ENCODE measurements around the gene GBP3.
A peak's percentile ranks its signal among the peaks of the same experiment; 100 is the strongest.
"Not testable (repeated sequence)": the region's sequence is repeated elsewhere in the genome, so short reads cannot be mapped to it uniquely, and the experiment has no call there.

Gene GBP3

DNA sequence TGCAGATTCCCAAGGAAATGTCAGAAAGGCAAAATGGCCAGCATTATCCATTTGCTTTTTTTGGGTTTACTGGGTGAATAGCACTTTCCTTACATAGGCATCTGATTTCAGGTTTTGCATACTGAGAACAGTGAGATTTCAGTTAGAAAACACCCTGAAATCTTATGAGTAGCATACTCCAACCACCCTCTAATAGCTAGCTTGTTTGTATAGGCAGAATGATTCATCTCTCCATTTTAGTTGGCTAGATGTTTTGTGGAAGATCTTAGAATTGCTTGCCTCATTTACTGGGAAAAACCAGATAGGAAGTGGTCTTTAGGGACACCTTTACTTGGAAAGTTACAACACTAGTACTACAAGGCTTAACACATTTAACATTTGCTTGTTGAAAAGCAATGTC, 40.6 kb downstream of the GBP3 start:
- Histone ChIP-seq H3K27ac (no peak overlapping the region), H3K4me3 (no peak overlapping the region)

DNA sequence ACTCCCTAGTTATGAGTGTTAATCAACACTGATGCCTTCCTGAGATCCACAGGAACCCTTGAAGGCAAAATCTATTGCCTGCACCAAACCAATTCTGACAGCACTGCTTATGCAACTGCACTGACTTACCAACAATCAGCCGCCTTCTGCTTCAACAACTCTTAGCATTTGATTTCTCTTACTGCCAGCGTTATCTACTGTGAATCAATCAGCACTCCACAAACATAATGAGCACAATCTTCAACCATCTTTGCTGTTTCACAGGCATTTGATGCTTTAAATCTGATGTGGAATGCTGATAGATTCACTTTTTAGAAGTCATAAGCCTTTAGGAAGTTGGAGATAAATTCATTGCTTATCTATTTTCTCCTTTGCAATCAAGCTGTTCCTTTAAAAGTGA, 41.2 kb downstream of the GBP3 start:
- peak overlapping the region in 1 of 21 experiments; percentile 23 for H3K27ac ChIP-seq

DNA sequence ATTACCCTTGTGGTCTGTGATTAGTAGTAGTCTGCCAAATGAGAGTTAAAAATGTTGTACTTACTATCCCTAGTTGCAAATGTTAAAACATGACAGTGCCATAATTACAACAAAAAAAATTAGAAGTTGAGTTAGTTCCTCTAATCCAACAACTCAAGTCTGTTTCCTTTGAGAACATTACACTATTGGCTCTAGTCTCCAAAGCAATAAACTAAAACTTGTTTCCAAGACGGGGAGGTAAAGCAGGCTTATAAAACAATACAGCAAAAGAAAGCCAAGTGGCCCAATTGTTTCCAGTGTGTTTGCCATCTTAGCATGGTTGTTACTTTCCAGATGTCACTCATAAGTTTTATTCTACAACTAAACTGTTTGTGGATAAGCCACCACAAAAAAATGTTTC, 41.8 kb downstream of the GBP3 start:
- no peak overlapping the region for H3K27ac ChIP-seq
- no peak overlapping the region for H3K4me3 ChIP-seq

More for the DNA sequence above, 41.2 kb downstream of the GBP3 start:
- not testable (repeated sequence) for H3K4me3 ChIP-seq

DNA sequence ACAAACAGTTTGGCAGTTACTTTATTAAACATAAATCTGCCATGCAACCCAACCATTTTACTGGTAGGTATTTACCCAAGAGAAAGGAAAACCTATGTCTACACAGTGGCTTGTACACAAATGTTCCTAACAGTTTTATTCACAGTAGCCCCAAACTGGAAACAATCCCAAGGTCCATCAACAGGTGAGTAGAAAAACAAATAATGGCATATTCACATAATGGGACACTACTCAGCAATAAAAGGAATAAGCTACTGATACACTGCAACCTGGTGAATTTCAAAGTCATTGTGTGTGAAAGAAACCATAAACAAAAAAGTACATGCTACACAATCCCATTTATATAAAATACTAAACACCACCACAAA, 42.9 kb downstream of the GBP3 start:
- no peak overlapping the region for H3K4me3 ChIP-seq
- H3K27ac ChIP-seq = peak overlapping the region in 1 of 21 experiments; percentile 46

DNA sequence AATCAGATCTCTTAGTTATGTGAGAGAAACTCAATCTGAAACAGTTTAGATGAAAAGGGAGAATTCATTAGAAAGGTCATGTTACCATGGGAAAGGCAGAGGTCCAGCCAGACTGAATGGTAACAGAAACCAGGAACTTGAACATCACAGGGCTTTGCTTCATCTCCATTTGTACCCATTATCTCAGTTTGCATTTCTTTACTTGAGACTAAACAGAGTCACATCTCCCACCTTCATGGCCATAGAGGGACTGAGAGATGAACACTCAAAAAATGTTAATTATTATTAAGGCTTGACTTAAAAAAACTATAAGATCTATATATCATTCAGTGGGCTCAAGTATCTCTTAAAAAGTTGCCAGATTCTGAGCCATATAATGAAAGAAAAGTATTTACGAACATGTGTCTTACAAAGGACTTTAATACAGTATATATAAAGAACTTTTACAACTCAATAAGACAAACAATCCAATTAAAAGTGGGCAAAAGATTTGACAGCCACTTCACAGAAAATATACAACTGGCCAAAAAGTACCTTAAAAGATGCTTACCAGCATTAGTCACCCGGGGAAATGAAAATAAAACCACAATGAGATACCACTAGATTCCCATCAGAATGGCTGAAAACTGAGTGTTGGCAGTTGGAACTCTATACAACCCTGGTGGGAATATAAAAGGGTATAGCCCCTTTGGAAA, 43.5 kb downstream of the GBP3 start:
- Histone ChIP-seq H3K4me3 (no peak overlapping the region), H3K27ac (peak overlapping the region in 1 of 21 experiments; percentile 46)

DNA sequence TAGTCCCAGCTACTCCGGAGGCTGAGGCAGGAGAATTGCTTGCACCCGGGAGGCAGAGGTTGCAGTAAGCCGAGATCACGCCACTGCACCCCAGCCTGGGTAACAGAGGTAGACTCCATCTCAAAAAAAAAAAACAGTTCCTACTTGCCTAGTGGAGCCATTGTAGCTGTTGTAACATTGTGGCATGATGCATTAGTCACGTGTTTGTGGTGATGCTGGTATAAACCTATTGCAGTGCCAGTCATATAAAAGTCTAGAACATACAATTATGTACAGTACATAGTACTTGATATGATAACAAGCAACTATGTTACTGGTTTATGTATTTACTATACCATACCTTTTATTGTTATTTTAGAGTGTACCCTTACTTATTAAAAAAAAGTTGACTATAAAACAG, 46.4 kb downstream of the GBP3 start:
- no peak overlapping the region for H3K27ac ChIP-seq
- no peak overlapping the region for H3K4me3 ChIP-seq

DNA sequence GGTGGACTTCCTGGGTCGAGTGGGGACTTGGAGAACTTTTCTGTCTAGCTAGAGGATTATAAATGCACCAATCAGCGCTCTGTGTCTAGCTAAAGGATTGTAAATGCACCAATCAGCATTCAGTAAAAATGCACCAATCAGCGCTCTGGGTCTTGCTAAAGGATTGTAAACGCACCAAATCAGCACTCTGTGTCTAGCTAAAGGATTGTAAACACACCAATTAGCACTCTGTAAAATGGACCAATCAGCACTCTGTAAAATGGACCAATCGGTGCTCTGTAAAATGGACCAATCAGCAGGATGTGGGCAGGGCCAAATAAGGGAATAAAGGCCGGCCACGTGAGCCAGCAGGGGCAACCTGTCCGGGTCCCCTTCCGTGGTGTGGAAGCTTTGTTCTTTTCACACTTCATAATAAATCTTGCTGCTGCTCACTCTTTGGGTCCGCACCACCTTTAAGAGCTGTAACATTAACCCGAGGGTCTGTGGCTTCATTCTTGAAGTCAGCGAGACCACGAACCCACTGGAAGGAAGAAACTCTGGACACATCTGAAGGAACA, 48.0 kb downstream of the GBP3 start:
- not testable (repeated sequence) for H3K4me3 ChIP-seq, H3K27ac ChIP-seq

DNA sequence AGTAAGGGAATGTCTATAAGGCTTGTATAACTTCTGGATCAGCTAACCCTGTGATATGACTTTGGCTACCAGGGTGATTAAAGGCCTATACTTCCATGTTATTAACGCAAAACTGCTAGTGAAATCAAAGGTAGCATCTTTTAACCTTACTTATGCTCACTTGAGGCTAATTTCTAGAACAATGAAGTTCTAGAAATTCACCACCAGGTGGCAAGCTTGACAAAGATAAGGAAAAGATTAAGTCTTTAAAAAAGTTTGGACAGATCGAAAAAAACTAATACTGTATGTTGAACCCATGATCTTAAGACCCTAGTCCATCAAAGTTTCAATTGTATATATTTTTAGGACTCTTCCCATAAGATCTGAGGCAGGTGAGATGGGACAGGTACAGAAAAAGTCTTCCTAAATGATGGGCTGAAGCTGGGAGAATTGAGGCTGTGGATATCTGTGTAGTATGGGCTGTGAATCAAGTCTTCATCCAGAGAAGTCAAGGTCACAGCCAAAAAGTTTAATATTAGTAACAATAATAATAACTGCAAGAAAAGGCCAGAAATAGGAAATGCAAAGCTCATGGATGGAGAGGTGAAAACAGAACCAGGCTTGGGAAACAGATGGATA, 49.0 kb downstream of the GBP3 start:
- Histone ChIP-seq H3K4me3 (no peak overlapping the region), H3K27ac (no peak overlapping the region)

DNA sequence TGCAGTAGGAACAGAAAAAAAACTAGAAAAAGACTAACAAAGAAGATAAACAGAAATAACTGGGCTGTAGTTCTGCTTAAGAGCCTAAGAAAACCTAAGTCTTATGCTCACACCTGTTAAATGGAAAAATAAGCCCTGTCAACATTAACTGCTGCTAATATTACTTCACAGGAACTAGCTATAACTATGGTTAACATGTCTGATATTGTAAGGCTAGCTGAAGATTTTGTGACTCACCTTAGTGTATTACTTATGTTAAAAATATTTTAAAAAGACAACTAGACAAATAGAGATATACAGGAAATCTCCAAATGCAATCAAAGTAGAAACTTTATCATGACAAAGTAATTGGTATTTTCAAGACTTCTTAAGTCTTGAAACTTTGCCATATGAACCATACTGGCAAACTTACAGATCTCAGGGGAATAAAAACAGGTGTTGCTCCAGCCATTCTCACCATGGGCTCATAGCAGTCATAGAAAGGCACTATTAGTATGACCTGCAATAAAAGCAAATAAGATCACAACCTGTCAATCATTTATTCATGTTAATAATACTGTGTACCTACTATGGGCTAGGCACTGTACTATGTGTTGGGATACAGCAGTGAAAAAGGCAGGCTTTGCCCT, 60.9 kb downstream of the GBP3 start:
- no peak overlapping the region for H3K4me3 ChIP-seq
- H3K27ac ChIP-seq = no peak overlapping the region

DNA sequence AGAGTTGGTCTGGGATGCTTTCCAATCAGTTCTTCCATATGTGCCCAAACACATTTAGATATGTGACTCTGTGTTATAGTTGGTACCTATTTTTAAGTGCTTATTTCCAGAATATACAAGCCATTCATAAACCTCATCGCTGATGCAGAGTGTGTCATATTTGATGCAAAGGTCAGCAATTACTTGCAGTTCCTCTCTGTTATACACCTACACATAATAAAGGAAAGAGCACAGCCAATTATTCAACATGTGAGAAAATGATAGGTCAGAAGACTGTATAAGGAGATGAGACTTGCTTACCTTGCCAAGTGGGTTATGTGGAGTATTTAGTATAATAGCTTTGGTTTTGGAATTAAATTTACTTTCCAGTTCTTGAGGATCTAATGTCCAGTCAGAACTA, 61.6 kb downstream of the GBP3 start:
- H3K4me3 ChIP-seq = no peak overlapping the region
- H3K27ac ChIP-seq = no peak overlapping the region
